HepG2 (cell line): ENCODE measurements around the gene SLC2A6. TPM values are rescaled to one million over a fixed set of nuclear protein-coding genes. Genes with fewer than 3 reads are reported as not detected.

Experiments
- AGO1 ChIP-seq: fragments of 200-400 bp; formaldehyde crosslinking; IDR thresholded peaks from 2 replicates; pipeline ENCODE4 v1.6.1; 2017; ENCODE audit warnings: mild to moderate bottlenecking, low read depth, low read length, moderate library complexity; ENCODE audit not compliant: poor library complexity, severe bottlenecking
- HES4 ChIP-seq: sonication (generic); formaldehyde crosslinking; IDR thresholded peaks from 2 replicates; pipeline ENCODE4 v1.9.0; 2021; ENCODE audit warnings: mild to moderate bottlenecking, missing genetic modification reagents, borderline replicate concordance
- HNRNPUL1 ChIP-seq: fragments of 200-400 bp; formaldehyde crosslinking; IDR thresholded peaks from 2 replicates; pipeline ENCODE4 v1.6.1; 2017; ENCODE audit warnings: low read depth, mild to moderate bottlenecking, low read length, moderate library complexity
- KDM2A ChIP-seq: sonication (generic); formaldehyde crosslinking; IDR thresholded peaks from 2 replicates; pipeline ENCODE4 v1.4.0; 2020; ENCODE audit warnings: low read depth, missing genetic modification reagents, borderline replicate concordance
- POLR2AphosphoS2 ChIP-seq: IDR thresholded peaks from 2 replicates; pipeline ENCODE4 v1.6.1; 2011; ENCODE audit warnings: low read depth, low read length, improper control_type of control experiment
- RELA ChIP-seq: sonication (generic); formaldehyde crosslinking; IDR thresholded peaks from 2 replicates; pipeline ENCODE4 v1.4.0; 2020; ENCODE audit warnings: missing genetic modification reagents
- SATB2 ChIP-seq: sonication (generic); formaldehyde crosslinking; IDR thresholded peaks from 2 replicates; pipeline ENCODE4 v1.5.0; 2020; ENCODE audit warnings: missing genetic modification reagents
- SKI ChIP-seq: fragments of 450-650 bp; IDR thresholded peaks from one replicate; pipeline ENCODE4 v1.6.1; 2018; ENCODE audit warnings: mild to moderate bottlenecking; ENCODE audit not compliant: partially characterized antibody
- SP4 ChIP-seq: sonication (generic); formaldehyde crosslinking; IDR thresholded peaks from 2 replicates; pipeline ENCODE4 v1.8.1; 2023; ENCODE audit warnings: mild to moderate bottlenecking, missing genetic modification reagents
- TRIM24 ChIP-seq: sonication (generic); formaldehyde crosslinking; IDR thresholded peaks from 2 replicates; pipeline ENCODE4 v1.8.0; 2022; ENCODE audit warnings: mild to moderate bottlenecking, missing genetic modification reagents
- ZKSCAN8 ChIP-seq: IDR thresholded peaks from 2 replicates; pipeline ENCODE4 v1.6.1; 2016; ENCODE audit warnings: borderline replicate concordance, missing genetic modification reagents, missing compliant biosample characterization
- ZNF607 ChIP-seq: sonication (generic); formaldehyde crosslinking; IDR thresholded peaks from 2 replicates; pipeline ENCODE4 v1.5.1; 2020; ENCODE audit warnings: missing genetic modification reagents, mild to moderate bottlenecking, borderline replicate concordance
- polyA plus RNA-seq, 8 experiments: library from polyadenylated mRNA; depleted of rRNA in 3 of 8; stranded (reverse) in 7 of 8; unstranded in 1 of 8; fragments of >200 nt; fragmentation: Illumina TruSeq in 4 of 8; extraction: Trizol in 4 of 8; gene quantifications; 2 replicates each; pipeline versions ENCODE4 v1.2.1 to v1.2.3, GENCODE V29; 2011 to 2016; ENCODE audit warnings: low read depth in 4 of 8, missing spikeins in 1 of 8, mixed read lengths in 1 of 8; ENCODE audit not compliant: insufficient read depth in 1 of 8
- total RNA-seq, 5 experiments: library from RNA; depleted of rRNA; stranded (reverse); fragments of >200 nt; fragmentation: Illumina TruSeq; extraction: Trizol; gene quantifications; 2 replicates each; pipeline ENCODE4 v1.2.3, GENCODE V29; 2016; ENCODE audit warnings: low read depth in 1 of 5
- TF ChIP-seq, protein P1 (sequence below): sonication (generic); formaldehyde crosslinking; conservative IDR thresholded peaks from 2 replicates; pipeline ENCODE4 v1.8.0; 2022; ENCODE audit warnings: mild to moderate bottlenecking, moderate library complexity, missing genetic modification reagents
- TF ChIP-seq, protein P2 (sequence below): sonication (generic); formaldehyde crosslinking; IDR thresholded peaks from 2 replicates; pipeline ENCODE4 v1.4.0; 2020; ENCODE audit warnings: missing genetic modification reagents, borderline replicate concordance
- TF ChIP-seq, protein P3 (sequence below): sonication (generic); formaldehyde crosslinking; IDR thresholded peaks from 2 replicates; pipeline ENCODE4 v1.4.0; 2020; ENCODE audit warnings: mild to moderate bottlenecking, missing genetic modification reagents

Gene SLC2A6
- total and polyA plus RNA-seq, 2 of the 13 experiments (the other 11 are each of a cell fraction or from before 2014, with no cell fraction given): 4.1 to 15.0 TPM

DNA sequence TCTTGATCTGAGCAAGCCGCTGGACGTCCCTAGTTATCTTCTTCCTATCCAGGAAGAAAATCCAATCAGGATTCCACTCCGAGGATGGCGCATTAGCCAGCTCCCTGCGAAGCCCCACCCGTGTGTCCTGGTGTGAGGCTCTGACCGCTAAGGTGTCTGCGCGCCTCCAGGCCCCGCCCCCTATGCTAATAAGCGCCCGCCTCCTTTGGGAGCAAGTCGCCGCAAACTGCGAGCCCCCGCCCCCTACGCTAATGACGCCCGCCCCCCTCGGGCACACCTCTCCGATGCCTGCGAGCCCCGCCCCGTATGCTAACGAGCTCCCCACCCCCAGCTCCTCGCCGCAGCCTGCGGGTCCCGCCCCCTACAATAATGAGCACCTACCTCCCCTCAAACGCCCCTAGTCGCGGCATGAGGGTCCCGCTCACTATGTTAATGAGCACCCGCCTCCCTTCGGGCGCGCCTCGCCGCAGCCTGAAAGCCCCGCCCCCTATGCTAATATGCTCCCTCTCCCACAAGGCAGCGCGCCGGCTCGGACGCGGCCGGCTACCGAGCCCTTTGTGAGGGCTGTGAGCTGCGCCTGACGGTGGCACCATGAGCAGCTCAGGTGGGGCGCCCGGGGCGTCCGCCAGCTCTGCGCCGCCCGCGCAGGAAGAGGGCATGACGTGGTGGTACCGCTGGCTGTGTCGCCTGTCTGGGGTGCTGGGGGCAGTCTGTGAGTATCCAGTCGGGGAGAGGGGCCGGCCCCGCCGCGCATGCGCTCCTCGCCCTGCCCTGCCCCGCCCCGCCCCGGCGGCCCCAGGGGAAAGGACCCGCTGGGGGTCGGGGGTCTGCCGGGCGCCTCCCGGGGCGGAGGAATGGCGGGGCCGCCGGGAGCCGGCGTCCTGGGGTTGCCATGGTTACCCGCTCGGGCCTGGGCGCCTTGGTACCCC, 19.2 kb downstream of the SLC2A6 start, which contains the start of gene CACFD1 (continued):
- TF ChIP-seq HNRNPUL1 (no peak), ZKSCAN8 (CRISPR knock-in tag) (peak; percentile 4; the same call in 1 of the 2 replicates), KDM2A (CRISPR knock-in tag) (peak; percentile 29), AGO1 (peak; percentile 61), POLR2AphosphoS2 (0 out of 2 replicates have a peak, but pooled peaks have one; percentile 62), TRIM24 (CRISPR knock-in tag) (no peak), SP4 (peak; percentile 87), SATB2 (CRISPR knock-in tag) (0 out of 2 replicates have a peak, but pooled peaks have one; percentile 25), SKI (peak; percentile 56), RELA (CRISPR knock-in tag) (peak; percentile 56; the same call in 1 of the 2 replicates), ZNF607 (peak; percentile 32; the same call in 1 of the 2 replicates), HES4 (peak; percentile 23; the same call in 1 of the 2 replicates)
- TF ChIP-seq, protein P1, sequence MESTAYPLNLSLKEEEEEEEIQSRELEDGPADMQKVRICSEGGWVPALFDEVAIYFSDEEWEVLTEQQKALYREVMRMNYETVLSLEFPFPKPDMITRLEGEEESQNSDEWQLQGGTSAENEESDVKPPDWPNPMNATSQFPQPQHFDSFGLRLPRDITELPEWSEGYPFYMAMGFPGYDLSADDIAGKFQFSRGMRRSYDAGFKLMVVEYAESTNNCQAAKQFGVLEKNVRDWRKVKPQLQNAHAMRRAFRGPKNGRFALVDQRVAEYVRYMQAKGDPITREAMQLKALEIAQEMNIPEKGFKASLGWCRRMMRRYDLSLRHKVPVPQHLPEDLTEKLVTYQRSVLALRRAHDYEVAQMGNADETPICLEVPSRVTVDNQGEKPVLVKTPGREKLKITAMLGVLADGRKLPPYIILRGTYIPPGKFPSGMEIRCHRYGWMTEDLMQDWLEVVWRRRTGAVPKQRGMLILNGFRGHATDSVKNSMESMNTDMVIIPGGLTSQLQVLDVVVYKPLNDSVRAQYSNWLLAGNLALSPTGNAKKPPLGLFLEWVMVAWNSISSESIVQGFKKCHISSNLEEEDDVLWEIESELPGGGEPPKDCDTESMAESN (CRISPR knock-in tag): peak; percentile 0; the same call in 1 of the 2 replicates
- TF ChIP-seq, protein P2, sequence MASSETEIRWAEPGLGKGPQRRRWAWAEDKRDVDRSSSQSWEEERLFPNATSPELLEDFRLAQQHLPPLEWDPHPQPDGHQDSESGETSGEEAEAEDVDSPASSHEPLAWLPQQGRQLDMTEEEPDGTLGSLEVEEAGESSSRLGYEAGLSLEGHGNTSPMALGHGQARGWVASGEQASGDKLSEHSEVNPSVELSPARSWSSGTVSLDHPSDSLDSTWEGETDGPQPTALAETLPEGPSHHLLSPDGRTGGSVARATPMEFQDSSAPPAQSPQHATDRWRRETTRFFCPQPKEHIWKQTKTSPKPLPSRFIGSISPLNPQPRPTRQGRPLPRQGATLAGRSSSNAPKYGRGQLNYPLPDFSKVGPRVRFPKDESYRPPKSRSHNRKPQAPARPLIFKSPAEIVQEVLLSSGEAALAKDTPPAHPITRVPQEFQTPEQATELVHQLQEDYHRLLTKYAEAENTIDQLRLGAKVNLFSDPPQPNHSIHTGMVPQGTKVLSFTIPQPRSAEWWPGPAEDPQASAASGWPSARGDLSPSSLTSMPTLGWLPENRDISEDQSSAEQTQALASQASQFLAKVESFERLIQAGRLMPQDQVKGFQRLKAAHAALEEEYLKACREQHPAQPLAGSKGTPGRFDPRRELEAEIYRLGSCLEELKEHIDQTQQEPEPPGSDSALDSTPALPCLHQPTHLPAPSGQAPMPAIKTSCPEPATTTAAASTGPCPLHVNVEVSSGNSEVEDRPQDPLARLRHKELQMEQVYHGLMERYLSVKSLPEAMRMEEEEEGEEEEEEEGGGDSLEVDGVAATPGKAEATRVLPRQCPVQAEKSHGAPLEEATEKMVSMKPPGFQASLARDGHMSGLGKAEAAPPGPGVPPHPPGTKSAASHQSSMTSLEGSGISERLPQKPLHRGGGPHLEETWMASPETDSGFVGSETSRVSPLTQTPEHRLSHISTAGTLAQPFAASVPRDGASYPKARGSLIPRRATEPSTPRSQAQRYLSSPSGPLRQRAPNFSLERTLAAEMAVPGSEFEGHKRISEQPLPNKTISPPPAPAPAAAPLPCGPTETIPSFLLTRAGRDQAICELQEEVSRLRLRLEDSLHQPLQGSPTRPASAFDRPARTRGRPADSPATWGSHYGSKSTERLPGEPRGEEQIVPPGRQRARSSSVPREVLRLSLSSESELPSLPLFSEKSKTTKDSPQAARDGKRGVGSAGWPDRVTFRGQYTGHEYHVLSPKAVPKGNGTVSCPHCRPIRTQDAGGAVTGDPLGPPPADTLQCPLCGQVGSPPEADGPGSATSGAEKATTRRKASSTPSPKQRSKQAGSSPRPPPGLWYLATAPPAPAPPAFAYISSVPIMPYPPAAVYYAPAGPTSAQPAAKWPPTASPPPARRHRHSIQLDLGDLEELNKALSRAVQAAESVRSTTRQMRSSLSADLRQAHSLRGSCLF (CRISPR knock-in tag): no peak
- TF ChIP-seq, protein P3, sequence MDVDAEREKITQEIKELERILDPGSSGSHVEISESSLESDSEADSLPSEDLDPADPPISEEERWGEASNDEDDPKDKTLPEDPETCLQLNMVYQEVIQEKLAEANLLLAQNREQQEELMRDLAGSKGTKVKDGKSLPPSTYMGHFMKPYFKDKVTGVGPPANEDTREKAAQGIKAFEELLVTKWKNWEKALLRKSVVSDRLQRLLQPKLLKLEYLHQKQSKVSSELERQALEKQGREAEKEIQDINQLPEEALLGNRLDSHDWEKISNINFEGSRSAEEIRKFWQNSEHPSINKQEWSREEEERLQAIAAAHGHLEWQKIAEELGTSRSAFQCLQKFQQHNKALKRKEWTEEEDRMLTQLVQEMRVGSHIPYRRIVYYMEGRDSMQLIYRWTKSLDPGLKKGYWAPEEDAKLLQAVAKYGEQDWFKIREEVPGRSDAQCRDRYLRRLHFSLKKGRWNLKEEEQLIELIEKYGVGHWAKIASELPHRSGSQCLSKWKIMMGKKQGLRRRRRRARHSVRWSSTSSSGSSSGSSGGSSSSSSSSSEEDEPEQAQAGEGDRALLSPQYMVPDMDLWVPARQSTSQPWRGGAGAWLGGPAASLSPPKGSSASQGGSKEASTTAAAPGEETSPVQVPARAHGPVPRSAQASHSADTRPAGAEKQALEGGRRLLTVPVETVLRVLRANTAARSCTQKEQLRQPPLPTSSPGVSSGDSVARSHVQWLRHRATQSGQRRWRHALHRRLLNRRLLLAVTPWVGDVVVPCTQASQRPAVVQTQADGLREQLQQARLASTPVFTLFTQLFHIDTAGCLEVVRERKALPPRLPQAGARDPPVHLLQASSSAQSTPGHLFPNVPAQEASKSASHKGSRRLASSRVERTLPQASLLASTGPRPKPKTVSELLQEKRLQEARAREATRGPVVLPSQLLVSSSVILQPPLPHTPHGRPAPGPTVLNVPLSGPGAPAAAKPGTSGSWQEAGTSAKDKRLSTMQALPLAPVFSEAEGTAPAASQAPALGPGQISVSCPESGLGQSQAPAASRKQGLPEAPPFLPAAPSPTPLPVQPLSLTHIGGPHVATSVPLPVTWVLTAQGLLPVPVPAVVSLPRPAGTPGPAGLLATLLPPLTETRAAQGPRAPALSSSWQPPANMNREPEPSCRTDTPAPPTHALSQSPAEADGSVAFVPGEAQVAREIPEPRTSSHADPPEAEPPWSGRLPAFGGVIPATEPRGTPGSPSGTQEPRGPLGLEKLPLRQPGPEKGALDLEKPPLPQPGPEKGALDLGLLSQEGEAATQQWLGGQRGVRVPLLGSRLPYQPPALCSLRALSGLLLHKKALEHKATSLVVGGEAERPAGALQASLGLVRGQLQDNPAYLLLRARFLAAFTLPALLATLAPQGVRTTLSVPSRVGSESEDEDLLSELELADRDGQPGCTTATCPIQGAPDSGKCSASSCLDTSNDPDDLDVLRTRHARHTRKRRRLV: peak; percentile 100
